Amygdala (tissue), 56 donors: ENCODE results near the gene FRG1.
"Not testable (repeated sequence)": the region's sequence is repeated elsewhere in the genome, so short reads cannot be mapped to it uniquely, and the experiment has no call there.

ENCODE experiments used
- DNase-seq, 56 donors: peaks; one replicate each; lab custom pipeline; 2025; lab: John Stamatoyannopoulos, UW

FRG1 gene

GRCh38 chr4:189940178-189941004 is at the start of gene FRG1:
TSS of gene FRG1 (plus strand) at chr4:189940872. CDS start at chr4:189941010, 138 bp downstream.
- DNase-seq: no peak

- DNase-seq: no peak
These were observed 43.0 kb upstream of the FRG1 start for GRCh38 chr4:189897667-189898066.

GRCh38 chr4:189899481-189900015 is 41.1 kb upstream of the FRG1 start:
- not testable (repeated sequence) for DNase-seq

- DNase-seq: not testable (repeated sequence)
These were observed 36.1 kb upstream of the FRG1 start for GRCh38 chr4:189904420-189905027.

GRCh38 chr4:189912170-189912569 is 28.5 kb upstream of the FRG1 start:
- no peak for DNase-seq

- DNase-seq: no peak
These were observed 23.3 kb upstream of the FRG1 start for GRCh38 chr4:189917161-189917891.

- no peak for DNase-seq
These were observed 19.6 kb upstream of the FRG1 start for GRCh38 chr4:189921058-189921457.

- not testable (repeated sequence) for DNase-seq
These were observed 13.9 kb upstream of the FRG1 start for GRCh38 chr4:189926742-189927141.

GRCh38 chr4:189941005-189941450 is 356 bp downstream of the FRG1 start:
- no peak for DNase-seq

- not testable (repeated sequence) for DNase-seq
These were observed 1.7 kb downstream of the FRG1 start for GRCh38 chr4:189942412-189942811.

GRCh38 chr4:189944077-189944476 is 3.4 kb downstream of the FRG1 start:
- not testable (repeated sequence) for DNase-seq

- not testable (repeated sequence) for DNase-seq
These were observed 6.2 kb downstream of the FRG1 start for GRCh38 chr4:189946906-189947305.

GRCh38 chr4:189948486-189948885 is 7.8 kb downstream of the FRG1 start:
- not testable (repeated sequence) for DNase-seq

GRCh38 chr4:189969291-189969690 is 28.6 kb downstream of the FRG1 start:
- DNase-seq: not testable (repeated sequence)

- no peak for DNase-seq
These were observed 33.0 kb downstream of the FRG1 start for GRCh38 chr4:189973646-189974045.

GRCh38 chr4:189974056-189974455 is 33.4 kb downstream of the FRG1 start:
- no peak for DNase-seq

GRCh38 chr4:189979196-189980047 is 38.8 kb downstream of the FRG1 start:
- DNase-seq: no peak

- DNase-seq: not testable (repeated sequence)
These were observed 39.6 kb downstream of the FRG1 start for GRCh38 chr4:189980292-189980691.

- no peak for DNase-seq
These were observed 41.3 kb downstream of the FRG1 start for GRCh38 chr4:189981970-189982369.
